ENCODE measurements around the gene CCDC148. TPM values are rescaled to one million over a fixed set of nuclear protein-coding genes. Genes with fewer than 3 reads are reported as not detected.

The CCDC148 gene
- total RNA-seq, 2 experiments from 2014 or later: 0.29 TPM; not detected in 1

DNA sequence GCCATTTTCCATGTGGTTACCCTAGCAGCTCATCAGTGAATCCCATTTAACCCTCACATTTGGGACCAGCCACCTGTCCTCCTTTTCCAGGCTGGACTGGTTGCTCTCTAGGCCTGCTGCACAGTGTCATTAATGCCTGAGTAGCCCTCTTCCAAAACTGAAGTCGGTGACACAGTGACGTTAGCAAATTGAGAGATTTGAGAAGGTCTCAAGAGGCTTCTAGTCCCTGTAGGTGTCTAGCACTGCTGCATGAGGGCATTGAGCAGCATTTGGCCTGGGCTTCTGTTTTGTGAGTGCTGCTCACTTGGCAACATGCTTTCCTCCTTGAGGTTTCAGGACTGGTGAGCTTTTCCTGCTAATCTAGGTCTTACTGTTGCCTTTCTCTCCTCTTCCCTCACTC is 36.9 kb upstream of the CCDC148 start:
- intact Hi-C loops (cut with micrococcal nuclease): no loop called here
- peaks cover 12% of the 10 kb centered on the region for H3K4me1 Mint-ChIP-seq (ENCODE audit: low read depth)
- H3K9me3 Mint-ChIP-seq: no peaks in the 10 kb centered on the region
- H3K27me3 Mint-ChIP-seq: no peaks in the 10 kb centered on the region
- DNase-seq: no peak
- POLR2A ChIA-PET: no interaction called here
- H3K4me3 Mint-ChIP-seq: no peak overlapping the region
- H3K36me3 Mint-ChIP-seq: peaks cover 3% of the 10 kb centered on the region
- CTCF ChIA-PET: interaction anchor here (0.6 kb wide), 1 partner anchor 789 kb away, joined by 3 read pairs; no protein-coding TSS in a partner anchor
- no peak overlapping the region for H3K27ac Mint-ChIP-seq

DNA sequence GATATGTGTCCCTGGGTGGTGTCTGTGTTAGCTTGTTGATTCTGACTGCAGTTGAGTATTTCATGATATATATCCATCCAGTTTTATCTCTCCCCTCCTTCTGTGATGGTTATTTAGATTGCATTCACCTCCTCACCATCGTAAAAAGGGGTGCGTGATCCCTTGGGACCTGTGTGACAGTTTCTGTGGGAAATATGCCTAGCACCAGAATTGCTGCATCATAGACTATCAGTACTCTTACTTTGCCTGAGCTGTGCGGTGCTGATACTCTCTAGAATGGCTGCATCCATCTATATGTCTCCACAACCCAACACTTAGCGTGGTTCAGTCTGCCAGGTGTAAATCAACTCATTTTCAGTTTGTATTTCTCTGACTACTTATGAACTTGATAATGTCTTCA is 34.5 kb upstream of the CCDC148 start:
- Mint-ChIP-seq H3K27ac (no peak overlapping the region), H3K4me3 (no peak overlapping the region), H3K36me3 (no peaks in the 10 kb centered on the region), H3K27me3 (no peaks in the 10 kb centered on the region), H3K9me3 (no peaks in the 10 kb centered on the region), H3K4me1 (ENCODE audit: low read depth) (peaks cover 11% of the 10 kb centered on the region)
- ChIA-PET POLR2A (no interaction called here), CTCF (no interaction called here)
- no peak for DNase-seq
- intact Hi-C loops (cut with micrococcal nuclease): no loop called here

- Mint-ChIP-seq H3K9me3 (no peaks in the 10 kb centered on the region), H3K27me3 (no peaks in the 10 kb centered on the region), H3K4me3 (no peak overlapping the region), H3K4me1 (ENCODE audit: low read depth) (peaks cover 19% of the 10 kb centered on the region), H3K27ac (no peak overlapping the region), H3K36me3 (peaks cover 2% of the 10 kb centered on the region)
- CTCF ChIA-PET: interaction anchor here (1.7 kb wide), 1 partner anchor 26 kb away, joined by 3 read pairs; no protein-coding TSS in a partner anchor
- intact Hi-C loops (cut with micrococcal nuclease): no loop called here
- POLR2A ChIA-PET: no interaction called here
- no peak for DNase-seq
Measured at GRCh38 chr2:158489366-158490112, 33.0 kb upstream of the CCDC148 start.

GRCh38 chr2:158488442-158489216 is 32.1 kb upstream of the CCDC148 start:
- POLR2A ChIA-PET: no interaction called here
- intact Hi-C loops (cut with micrococcal nuclease): no loop called here
- DNase-seq: no peak
- H3K4me1 Mint-ChIP-seq (ENCODE audit: low read depth): peaks cover 22% of the 10 kb centered on the region
- CTCF ChIA-PET: no interaction called here
- no peak overlapping the region for H3K27ac Mint-ChIP-seq
- H3K27me3 Mint-ChIP-seq: no peaks in the 10 kb centered on the region
- H3K4me3 Mint-ChIP-seq: no peak overlapping the region
- H3K9me3 Mint-ChIP-seq: no peaks in the 10 kb centered on the region
- peaks cover 5% of the 10 kb centered on the region for H3K36me3 Mint-ChIP-seq

- intact Hi-C loops (cut with micrococcal nuclease): no loop called here
- ChIA-PET POLR2A (no interaction called here), CTCF (no interaction called here)
- Mint-ChIP-seq H3K36me3 (peaks cover 5% of the 10 kb centered on the region), H3K27me3 (no peaks in the 10 kb centered on the region), H3K27ac (no peak overlapping the region), H3K4me1 (ENCODE audit: low read depth) (peaks cover 25% of the 10 kb centered on the region), H3K9me3 (no peaks in the 10 kb centered on the region), H3K4me3 (no peak overlapping the region)
- no peak for DNase-seq
Measured at GRCh38 chr2:158487419-158487818, 30.9 kb upstream of the CCDC148 start.

- Mint-ChIP-seq H3K27me3 (no peaks in the 10 kb centered on the region), H3K4me1 (ENCODE audit: low read depth) (peaks cover 25% of the 10 kb centered on the region), H3K9me3 (no peaks in the 10 kb centered on the region), H3K27ac (no peak overlapping the region), H3K4me3 (no peak overlapping the region), H3K36me3 (peaks cover 5% of the 10 kb centered on the region)
- ChIA-PET POLR2A (no interaction called here), CTCF (no interaction called here)
- no peak for DNase-seq
- intact Hi-C loops (cut with micrococcal nuclease): no loop called here
Measured at GRCh38 chr2:158486970-158487325, 30.4 kb upstream of the CCDC148 start.

DNA sequence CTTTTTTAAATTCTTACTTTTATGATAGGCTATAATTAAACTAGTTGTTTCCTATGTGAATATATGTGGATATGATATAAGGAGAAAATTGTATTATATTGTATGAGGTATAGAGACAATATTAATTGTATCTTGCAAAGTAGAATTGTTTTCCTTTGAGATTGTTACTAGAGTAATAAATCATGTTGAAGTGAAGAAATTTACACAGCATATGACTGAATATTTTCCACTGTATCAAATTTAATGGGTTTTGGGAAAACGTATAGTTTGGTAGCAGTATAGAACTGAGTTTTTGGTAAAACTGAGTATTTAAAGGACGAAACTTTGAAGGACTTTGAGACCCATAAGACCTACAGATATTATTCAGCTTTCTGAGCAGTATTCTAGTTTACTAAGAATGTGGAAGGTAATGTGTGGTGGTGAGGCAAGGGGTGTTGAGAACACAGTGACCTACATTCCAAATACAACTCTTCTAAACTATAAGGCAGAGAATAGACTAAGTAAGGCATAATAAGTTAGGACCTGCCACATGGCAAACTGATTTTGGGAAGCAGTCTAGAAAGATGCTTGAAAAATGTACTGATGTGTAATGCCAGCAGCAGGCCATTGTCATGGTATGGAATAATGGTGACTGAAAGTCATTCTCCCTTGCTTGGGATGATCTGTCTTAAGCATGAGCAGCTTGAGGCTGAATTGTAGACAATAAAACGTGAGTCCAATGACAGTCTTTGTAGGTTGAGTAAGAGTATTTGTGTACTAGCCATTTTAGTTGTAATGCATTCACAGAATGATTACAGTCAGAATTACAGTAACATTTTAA is 29.8 kb upstream of the CCDC148 start:
- no peak overlapping the region for H3K27ac Mint-ChIP-seq
- intact Hi-C loops (cut with micrococcal nuclease): no loop called here
- H3K36me3 Mint-ChIP-seq: peaks cover 5% of the 10 kb centered on the region
- CTCF ChIA-PET: no interaction called here
- peaks cover 25% of the 10 kb centered on the region for H3K4me1 Mint-ChIP-seq (ENCODE audit: low read depth)
- no peaks in the 10 kb centered on the region for H3K27me3 Mint-ChIP-seq
- no peaks in the 10 kb centered on the region for H3K9me3 Mint-ChIP-seq
- no peak overlapping the region for H3K4me3 Mint-ChIP-seq
- no peak for DNase-seq
- POLR2A ChIA-PET: no interaction called here

DNA sequence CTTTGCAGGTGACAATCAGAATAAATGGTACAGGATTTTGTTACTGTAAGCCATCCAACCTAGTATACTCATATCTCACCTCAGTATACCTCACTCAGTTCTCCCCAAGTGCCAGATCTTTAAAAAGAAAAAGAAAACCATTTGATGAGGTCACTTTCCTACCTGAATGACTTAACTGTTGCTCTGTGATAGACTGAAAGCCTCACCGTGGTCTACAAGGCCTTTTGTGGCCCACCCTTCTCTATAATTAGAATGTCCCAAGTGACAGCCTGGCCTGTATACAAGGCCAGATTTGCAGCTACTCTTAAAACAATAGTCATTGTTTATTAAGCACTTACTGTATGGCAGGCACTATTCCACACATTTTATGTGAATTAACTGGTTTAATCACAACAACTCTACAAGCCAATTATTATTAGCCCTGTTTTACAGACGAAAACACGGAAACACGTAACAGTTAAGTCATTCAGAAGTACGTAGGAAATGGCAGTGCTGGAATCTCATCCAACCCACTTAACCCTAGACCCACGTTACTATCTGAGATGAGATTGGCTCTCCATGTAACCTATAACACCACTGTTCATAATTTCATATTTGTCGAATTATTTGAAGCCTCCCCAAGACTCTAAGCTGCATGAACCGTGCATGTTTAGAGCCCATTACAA is 28.5 kb upstream of the CCDC148 start:
- H3K27ac Mint-ChIP-seq: no peak overlapping the region
- peaks cover 25% of the 10 kb centered on the region for H3K4me1 Mint-ChIP-seq (ENCODE audit: low read depth)
- peaks cover 5% of the 10 kb centered on the region for H3K36me3 Mint-ChIP-seq
- H3K9me3 Mint-ChIP-seq: no peaks in the 10 kb centered on the region
- ChIA-PET POLR2A (no interaction called here), CTCF (no interaction called here)
- no peak for DNase-seq
- no peak overlapping the region for H3K4me3 Mint-ChIP-seq
- intact Hi-C loops (cut with micrococcal nuclease): loop anchor here (2.0 kb wide), 1 partner anchor 22 kb away; no protein-coding TSS in a partner anchor
- H3K27me3 Mint-ChIP-seq: no peaks in the 10 kb centered on the region

DNA sequence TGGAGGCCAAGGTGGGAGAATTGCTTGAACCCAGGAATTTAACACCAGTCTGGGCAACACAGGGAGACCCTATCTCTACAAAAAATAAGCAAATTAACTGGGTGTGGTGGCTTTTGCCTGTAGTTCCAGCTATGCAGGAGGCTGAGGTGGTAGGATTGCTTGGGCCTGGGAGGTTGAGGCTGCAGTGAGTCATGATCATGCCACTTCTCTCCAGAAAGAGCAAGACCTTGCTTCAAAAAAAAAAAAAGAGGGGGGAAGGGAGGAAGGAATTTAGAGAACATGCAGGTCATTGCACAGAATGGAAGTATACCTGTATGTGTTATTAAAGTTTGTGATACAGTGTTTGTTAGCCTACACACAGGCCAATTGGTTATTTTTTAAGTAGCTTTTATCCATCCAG is 26.0 kb upstream of the CCDC148 start:
- intact Hi-C loops (cut with micrococcal nuclease): no loop called here
- no peaks in the 10 kb centered on the region for H3K9me3 Mint-ChIP-seq
- H3K4me3 Mint-ChIP-seq: no peak overlapping the region
- ChIA-PET CTCF (interaction anchor here (1.7 kb wide), 1 partner anchor 25 kb away, joined by 5 read pairs; no protein-coding TSS in a partner anchor), POLR2A (no interaction called here)
- peaks cover 5% of the 10 kb centered on the region for H3K36me3 Mint-ChIP-seq
- no peak for DNase-seq
- H3K4me1 Mint-ChIP-seq (ENCODE audit: low read depth): peaks cover 33% of the 10 kb centered on the region
- no peak overlapping the region for H3K27ac Mint-ChIP-seq
- no peaks in the 10 kb centered on the region for H3K27me3 Mint-ChIP-seq

DNA sequence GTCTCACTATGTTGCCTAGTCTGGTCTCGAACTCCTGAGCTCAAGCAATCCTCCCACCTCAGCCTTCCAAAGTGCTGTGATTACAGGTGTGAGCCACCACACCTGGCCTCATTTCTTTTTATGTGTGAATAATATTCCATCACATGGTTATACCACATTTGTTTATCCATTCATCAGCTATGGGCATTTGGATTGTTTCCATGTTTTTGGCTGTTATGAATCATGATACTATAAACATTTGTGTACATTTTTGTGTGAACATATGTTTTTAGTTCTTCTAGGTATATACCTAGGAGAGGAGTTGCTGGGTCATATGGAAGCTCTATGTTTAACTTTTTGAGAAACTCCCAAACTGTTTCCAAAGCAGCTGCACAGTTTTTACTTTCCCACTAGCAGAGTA is 24.6 kb upstream of the CCDC148 start:
- H3K9me3 Mint-ChIP-seq: no peaks in the 10 kb centered on the region
- POLR2A ChIA-PET: no interaction called here
- intact Hi-C loops (cut with micrococcal nuclease): no loop called here
- peaks cover 5% of the 10 kb centered on the region for H3K36me3 Mint-ChIP-seq
- no peak overlapping the region for H3K4me3 Mint-ChIP-seq
- DNase-seq: no peak
- H3K27ac Mint-ChIP-seq: no peak overlapping the region
- CTCF ChIA-PET: interaction anchor here (1.7 kb wide), 1 partner anchor 23 kb away, joined by 5 read pairs; no protein-coding TSS in a partner anchor
- H3K27me3 Mint-ChIP-seq: no peaks in the 10 kb centered on the region
- H3K4me1 Mint-ChIP-seq (ENCODE audit: low read depth): peaks cover 32% of the 10 kb centered on the region

DNA sequence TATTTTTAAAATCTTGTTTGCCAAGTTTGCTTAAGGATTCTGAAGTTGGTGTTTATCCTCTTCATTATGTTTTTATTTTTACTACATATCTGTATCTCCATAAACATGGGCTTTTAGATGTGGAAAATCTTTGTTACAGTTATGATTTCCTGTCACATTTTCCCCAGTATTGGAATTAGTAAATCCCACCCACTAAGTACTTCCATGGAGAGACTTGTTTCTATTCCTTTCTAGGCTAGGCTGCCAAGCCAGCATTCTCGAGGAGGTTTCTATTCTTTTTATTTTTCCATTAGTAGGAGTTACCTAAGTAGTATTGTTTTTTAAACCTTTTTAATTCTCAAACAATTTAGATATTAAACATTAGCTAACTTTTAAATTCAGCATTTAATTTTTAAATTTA is 22.3 kb upstream of the CCDC148 start:
- Mint-ChIP-seq H3K27me3 (no peaks in the 10 kb centered on the region), H3K36me3 (no peaks in the 10 kb centered on the region), H3K27ac (no peak overlapping the region), H3K4me3 (no peak overlapping the region), H3K9me3 (no peaks in the 10 kb centered on the region), H3K4me1 (ENCODE audit: low read depth) (peaks cover 22% of the 10 kb centered on the region)
- no peak for DNase-seq
- intact Hi-C loops (cut with micrococcal nuclease): no loop called here
- ChIA-PET CTCF (interaction anchor here (0.9 kb wide), 1 partner anchor 117 kb away, joined by 3 read pairs; no protein-coding TSS in a partner anchor), POLR2A (no interaction called here)

DNA sequence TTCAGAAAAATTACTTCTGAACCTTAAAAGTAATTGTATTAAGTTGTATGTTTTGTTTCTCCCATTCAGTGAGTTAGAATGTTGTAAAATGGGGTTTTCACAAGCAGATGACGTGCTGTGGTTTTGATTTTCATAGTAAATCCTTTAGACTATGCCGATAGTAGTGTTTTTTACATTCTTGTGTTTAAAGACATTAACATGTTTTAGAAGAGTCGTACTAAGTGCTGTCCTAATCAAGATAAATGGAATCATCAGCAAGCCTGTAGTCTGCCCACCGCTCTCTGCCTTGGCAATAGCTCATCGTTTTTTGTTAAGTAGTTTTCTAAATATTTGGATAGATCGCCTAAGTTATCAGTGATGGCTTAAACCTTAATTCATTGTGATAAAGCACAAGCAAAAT is 21.7 kb upstream of the CCDC148 start:
- H3K9me3 Mint-ChIP-seq: no peaks in the 10 kb centered on the region
- H3K27me3 Mint-ChIP-seq: no peaks in the 10 kb centered on the region
- peaks cover 2% of the 10 kb centered on the region for H3K36me3 Mint-ChIP-seq
- peaks cover 20% of the 10 kb centered on the region for H3K4me1 Mint-ChIP-seq (ENCODE audit: low read depth)
- POLR2A ChIA-PET: no interaction called here
- CTCF ChIA-PET: interaction anchor here (1.1 kb wide), 1 partner anchor 20 kb away, joined by 4 read pairs; no protein-coding TSS in a partner anchor
- intact Hi-C loops (cut with micrococcal nuclease): no loop called here
- H3K4me3 Mint-ChIP-seq: no peak overlapping the region
- no peak for DNase-seq
- no peak overlapping the region for H3K27ac Mint-ChIP-seq
